HUES6 (cell line): ENCODE data around the gene CRKL.
"Not testable (repeated sequence)": the region's sequence is repeated elsewhere in the genome, so short reads cannot be mapped to it uniquely, and the experiment has no call there.

Experiments used
- H3K27ac ChIP-seq: 2 replicates; pipeline ENCODE4 v1.7.0; 2013; ENCODE audit warnings: low read depth, mild to moderate bottlenecking, low read length, inconsistent platforms
- H3K27me3 ChIP-seq: 2 replicates; pipeline ENCODE4 v1.6.1; 2013; ENCODE audit warnings: low read length; ENCODE audit not compliant: control insufficient read depth, insufficient read depth
- H3K36me3 ChIP-seq: 2 replicates; pipeline ENCODE4 v1.6.1; 2013; ENCODE audit warnings: low read length; ENCODE audit not compliant: control insufficient read depth, insufficient read depth
- H3K4me1 ChIP-seq: 2 replicates; pipeline ENCODE4 v1.6.1; 2013; ENCODE audit warnings: low read length; ENCODE audit not compliant: control insufficient read depth, insufficient read depth
- H3K4me3 ChIP-seq: 2 replicates; pipeline ENCODE4 v1.5.1; 2013; ENCODE audit warnings: low read depth, low read length
- H3K9ac ChIP-seq: one replicate; pipeline ENCODE4 v1.6.1; 2013; ENCODE audit warnings: mild to moderate bottlenecking, low read length
- H3K9me3 ChIP-seq: 2 replicates; pipeline ENCODE4 v1.6.1; 2013; ENCODE audit warnings: low read depth, low read length; ENCODE audit not compliant: control insufficient read depth, insufficient read depth

Gene CRKL

GRCh38 chr22:20937031-20937793 lies 20.0 kb downstream of the CRKL start:
- Histone ChIP-seq H3K9ac (no peak overlapping the region), H3K4me3 (no peak overlapping the region), H3K27me3 (no peaks in the 10 kb centered on the region), H3K9me3 (no peaks in the 10 kb centered on the region), H3K4me1 (0 out of 2 replicates have a peak, but pooled peaks cover 3% of the 10 kb centered on the region), H3K27ac (no peak overlapping the region), H3K36me3 (peaks cover 58% of the 10 kb centered on the region)

- Histone ChIP-seq H3K27ac (no peak overlapping the region), H3K9ac (no peak overlapping the region), H3K36me3 (peaks cover 55% of the 10 kb centered on the region), H3K4me1 (0 out of 2 replicates have a peak, but pooled peaks cover 3% of the 10 kb centered on the region), H3K9me3 (no peaks in the 10 kb centered on the region), H3K4me3 (no peak overlapping the region), H3K27me3 (no peaks in the 10 kb centered on the region)
These were observed 20.8 kb downstream of the CRKL start for GRCh38 chr22:20937794-20938671.

GRCh38 chr22:20939457-20940185 lies 22.4 kb downstream of the CRKL start:
- H3K4me1 ChIP-seq, H3K9ac ChIP-seq, H3K9me3 ChIP-seq, H3K27ac ChIP-seq, H3K4me3 ChIP-seq, H3K27me3 ChIP-seq: not testable (repeated sequence)
- peaks cover 46% of the 10 kb centered on the region for H3K36me3 ChIP-seq

DNA sequence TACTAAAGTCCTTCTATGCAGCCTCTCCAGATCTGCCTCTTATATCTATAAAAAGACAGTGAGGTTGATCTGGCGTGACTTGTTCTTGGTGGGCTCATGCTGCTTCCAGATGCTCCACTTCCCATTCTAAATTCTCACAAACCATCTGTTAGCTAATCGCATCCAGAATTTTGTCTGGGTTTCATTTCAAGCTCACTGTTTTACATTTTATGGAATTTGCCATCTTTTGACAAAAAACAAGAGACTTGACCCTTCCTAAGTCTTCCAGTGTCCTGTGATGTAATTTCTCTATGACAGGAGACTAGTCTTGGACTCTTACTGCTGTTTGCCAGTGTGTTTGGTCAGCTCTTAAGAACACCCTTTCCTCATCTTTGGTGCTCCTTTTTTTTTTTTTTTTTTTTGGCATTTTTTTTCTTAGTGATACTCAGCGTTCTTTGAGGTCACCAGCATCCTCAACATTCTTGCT lies 23.0 kb downstream of the CRKL start:
- Histone ChIP-seq H3K36me3 (peaks cover 41% of the 10 kb centered on the region), H3K27ac (no peak overlapping the region), H3K27me3 (no peaks in the 10 kb centered on the region), H3K9me3 (no peaks in the 10 kb centered on the region), H3K4me3 (no peak overlapping the region), H3K4me1 (0 out of 2 replicates have a peak, but pooled peaks cover 3% of the 10 kb centered on the region), H3K9ac (no peak overlapping the region)

DNA sequence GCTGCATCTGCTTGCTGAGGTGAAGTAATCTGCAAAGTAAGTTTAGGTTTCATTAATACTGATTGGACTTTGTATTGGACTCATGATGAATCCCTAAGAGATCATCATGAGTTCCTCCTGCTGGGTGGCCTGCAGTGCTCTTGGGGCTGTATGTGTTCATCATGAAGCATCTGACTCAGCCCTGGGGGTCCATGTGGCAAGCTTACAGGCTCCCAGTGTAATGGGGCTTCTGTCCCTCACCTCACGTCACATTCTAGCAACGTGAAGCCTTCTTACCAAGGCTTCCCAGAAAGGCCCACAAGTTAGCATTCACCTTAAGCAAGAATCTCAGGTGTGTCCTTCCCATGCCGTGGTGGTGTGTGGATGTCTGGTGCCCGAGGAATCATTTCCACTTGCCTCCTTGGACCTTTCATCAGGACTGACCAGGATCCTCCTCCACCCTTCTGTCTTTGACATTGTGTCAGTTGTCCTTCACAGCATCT lies 23.7 kb downstream of the CRKL start:
- H3K9ac ChIP-seq = no peak overlapping the region
- H3K36me3 ChIP-seq = peaks cover 36% of the 10 kb centered on the region
- H3K9me3 ChIP-seq = no peaks in the 10 kb centered on the region
- no peaks in the 10 kb centered on the region for H3K27me3 ChIP-seq
- 0 out of 2 replicates have a peak, but pooled peaks cover 3% of the 10 kb centered on the region for H3K4me1 ChIP-seq
- no peak overlapping the region for H3K27ac ChIP-seq
- no peak overlapping the region for H3K4me3 ChIP-seq

GRCh38 chr22:20942203-20942902 lies 25.1 kb downstream of the CRKL start:
- H3K9me3 ChIP-seq, H3K27me3 ChIP-seq, H3K4me1 ChIP-seq, H3K9ac ChIP-seq, H3K4me3 ChIP-seq, H3K27ac ChIP-seq: not testable (repeated sequence)
- H3K36me3 ChIP-seq = peaks cover 35% of the 10 kb centered on the region

- no peak overlapping the region for H3K27ac ChIP-seq
- H3K4me3 ChIP-seq = no peak overlapping the region
- H3K9ac ChIP-seq = no peak overlapping the region
- H3K4me1 ChIP-seq = 0 out of 2 replicates have a peak, but pooled peaks cover 2% of the 10 kb centered on the region
- H3K9me3 ChIP-seq = no peaks in the 10 kb centered on the region
- peaks cover 36% of the 10 kb centered on the region for H3K36me3 ChIP-seq
- H3K27me3 ChIP-seq = no peaks in the 10 kb centered on the region
These were observed 26.1 kb downstream of the CRKL start for GRCh38 chr22:20943104-20943933.

DNA sequence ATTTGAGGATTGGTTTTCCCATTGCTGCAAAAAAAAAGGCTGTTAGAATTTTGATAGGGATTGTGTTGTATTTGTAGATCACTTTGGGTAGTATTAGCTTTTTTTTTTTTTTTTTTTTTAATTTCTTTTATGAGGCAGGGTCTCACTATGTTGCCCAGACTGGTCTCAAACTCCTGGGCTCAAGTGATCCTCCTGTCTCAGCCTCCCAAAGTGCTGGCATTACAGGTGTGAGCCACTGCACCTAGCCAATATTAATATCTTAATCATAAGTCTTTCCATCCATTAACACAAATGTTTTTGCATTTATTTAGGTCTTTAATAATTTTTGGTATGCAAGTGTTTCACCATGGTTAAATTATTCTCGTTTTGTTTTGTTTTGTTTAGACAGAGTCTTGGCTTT lies 26.8 kb downstream of the CRKL start:
- Histone ChIP-seq H3K4me1 (0 out of 2 replicates have a peak, but pooled peaks cover 2% of the 10 kb centered on the region), H3K27ac (no peak overlapping the region), H3K36me3 (peaks cover 39% of the 10 kb centered on the region), H3K9me3 (no peaks in the 10 kb centered on the region), H3K9ac (no peak overlapping the region), H3K27me3 (no peaks in the 10 kb centered on the region), H3K4me3 (no peak overlapping the region)

DNA sequence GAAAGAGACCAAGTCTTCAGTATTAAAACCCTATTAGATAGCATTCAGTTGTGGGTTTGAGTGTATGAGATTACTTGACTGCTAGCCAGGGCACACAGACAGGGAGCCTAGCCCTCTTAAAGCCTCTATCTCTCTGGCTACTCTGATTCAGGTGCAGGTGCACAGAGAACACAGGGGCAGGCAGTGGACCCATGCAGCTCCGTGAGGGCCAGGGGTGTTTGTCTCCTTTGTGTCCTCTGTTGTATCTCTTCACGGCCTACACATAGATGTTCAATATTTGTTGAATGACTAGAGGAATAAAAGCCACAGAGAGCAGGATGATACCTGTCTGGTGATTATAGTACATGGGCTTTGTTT lies 28.3 kb downstream of the CRKL start:
- Histone ChIP-seq H3K9me3 (no peaks in the 10 kb centered on the region), H3K27me3 (no peaks in the 10 kb centered on the region), H3K9ac (no peak overlapping the region), H3K4me3 (no peak overlapping the region), H3K27ac (no peak overlapping the region), H3K36me3 (peaks cover 48% of the 10 kb centered on the region), H3K4me1 (peaks cover 2% of the 10 kb centered on the region; the same call in 1 of the 2 replicates)
